Measurements from ENCODE around the gene SLC25A26.

SLC25A26 gene

GRCh38 chr3:66399529-66400232 is 178.9 kb downstream of the SLC25A26 start:
- POLR2A ChIA-PET: no interaction called here
- TF ChIP-seq, protein P1, sequence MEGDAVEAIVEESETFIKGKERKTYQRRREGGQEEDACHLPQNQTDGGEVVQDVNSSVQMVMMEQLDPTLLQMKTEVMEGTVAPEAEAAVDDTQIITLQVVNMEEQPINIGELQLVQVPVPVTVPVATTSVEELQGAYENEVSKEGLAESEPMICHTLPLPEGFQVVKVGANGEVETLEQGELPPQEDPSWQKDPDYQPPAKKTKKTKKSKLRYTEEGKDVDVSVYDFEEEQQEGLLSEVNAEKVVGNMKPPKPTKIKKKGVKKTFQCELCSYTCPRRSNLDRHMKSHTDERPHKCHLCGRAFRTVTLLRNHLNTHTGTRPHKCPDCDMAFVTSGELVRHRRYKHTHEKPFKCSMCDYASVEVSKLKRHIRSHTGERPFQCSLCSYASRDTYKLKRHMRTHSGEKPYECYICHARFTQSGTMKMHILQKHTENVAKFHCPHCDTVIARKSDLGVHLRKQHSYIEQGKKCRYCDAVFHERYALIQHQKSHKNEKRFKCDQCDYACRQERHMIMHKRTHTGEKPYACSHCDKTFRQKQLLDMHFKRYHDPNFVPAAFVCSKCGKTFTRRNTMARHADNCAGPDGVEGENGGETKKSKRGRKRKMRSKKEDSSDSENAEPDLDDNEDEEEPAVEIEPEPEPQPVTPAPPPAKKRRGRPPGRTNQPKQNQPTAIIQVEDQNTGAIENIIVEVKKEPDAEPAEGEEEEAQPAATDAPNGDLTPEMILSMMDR (IDR thresholded peaks at IDR 0.05; ENCODE audit: insufficient read depth, low read length, missing control alignments): no peak
- H3K4me3 ChIP-seq (ENCODE audit: low read depth, low read length): no peak overlapping the region
- CTCF ChIA-PET: interaction anchor here (1.2 to 10.7 kb wide), 4 partner anchors 7 to 423 kb away, joined by 4 to 143 read pairs (median 19); no protein-coding TSS in a partner anchor
- no peak for DNase-seq (ENCODE audit: low read depth, low spot score)

GRCh38 chr3:66400411-66401156 is 179.8 kb downstream of the SLC25A26 start:
- H3K4me3 ChIP-seq (ENCODE audit: low read depth, low read length): no peak overlapping the region
- ChIA-PET CTCF (interaction anchor here (1.2 to 4.2 kb wide), 9 partner anchors 9 to 422 kb away, joined by 3 to 23 read pairs (median 5); no protein-coding TSS in a partner anchor), POLR2A (no interaction called here)
- TF ChIP-seq, protein P1 (IDR thresholded peaks at IDR 0.05; ENCODE audit: insufficient read depth, low read length, missing control alignments): no peak
- no peak for DNase-seq (ENCODE audit: low read depth, low spot score)

- H3K4me3 ChIP-seq (ENCODE audit: low read depth, low read length): no peak overlapping the region
- no peak for DNase-seq (ENCODE audit: low read depth, low spot score)
- ChIA-PET CTCF (interaction anchor here (0.9 to 4.2 kb wide), 9 partner anchors 9 to 421 kb away, joined by 3 to 15 read pairs (median 5); no protein-coding TSS in a partner anchor), POLR2A (no interaction called here)
- TF ChIP-seq, protein P1 (IDR thresholded peaks at IDR 0.05; ENCODE audit: insufficient read depth, low read length, missing control alignments): no peak
These were observed 180.4 kb downstream of the SLC25A26 start for GRCh38 chr3:66401157-66401550.

DNA sequence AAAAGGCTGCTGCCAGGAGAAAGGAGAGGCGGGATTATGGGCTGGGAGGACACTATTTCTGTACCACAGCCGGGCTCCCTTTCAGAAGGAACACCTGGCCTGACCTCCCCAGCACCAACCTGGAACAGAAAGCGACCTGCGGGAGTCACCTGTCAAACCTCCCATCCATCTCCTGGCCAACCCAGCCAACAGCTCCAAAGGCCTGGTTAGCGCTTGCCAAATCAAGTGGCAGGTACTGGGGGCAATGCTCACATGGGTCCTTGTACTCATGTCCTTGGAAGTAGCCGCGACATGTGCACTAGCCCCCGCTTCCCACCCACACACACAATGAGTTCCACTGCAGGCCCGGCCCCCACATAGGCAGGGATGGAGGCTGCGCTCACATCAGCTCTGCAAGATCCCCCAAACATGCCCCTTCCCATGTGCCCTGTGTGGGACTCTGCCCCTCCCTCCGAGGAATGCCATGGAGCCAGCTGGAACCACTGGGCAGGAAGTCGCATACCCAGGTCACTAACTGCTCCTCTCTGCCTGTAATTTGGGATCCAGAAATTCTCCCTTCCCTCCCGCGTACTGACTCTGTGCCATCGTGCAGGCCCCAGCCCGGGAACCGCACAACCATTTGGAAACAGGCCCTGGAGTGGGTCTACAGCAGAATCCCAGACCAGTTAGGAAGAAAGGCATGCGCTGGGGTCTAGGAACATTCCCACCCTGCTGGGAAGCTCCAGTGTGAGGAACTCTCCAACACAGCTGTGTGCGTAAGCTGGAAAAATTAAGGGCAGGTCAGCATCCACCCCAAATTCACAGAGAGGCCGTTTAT is 181.1 kb downstream of the SLC25A26 start:
- TF ChIP-seq, protein P1 (IDR thresholded peaks at IDR 0.05; ENCODE audit: insufficient read depth, low read length, missing control alignments): no peak
- POLR2A ChIA-PET: no interaction called here
- no peak for DNase-seq (ENCODE audit: low read depth, low spot score)
- no peak overlapping the region for H3K4me3 ChIP-seq (ENCODE audit: low read depth, low read length)
- CTCF ChIA-PET: interaction anchor here (0.9 to 10.1 kb wide), 10 partner anchors 7 to 421 kb away, joined by 3 to 143 read pairs (median 5); no protein-coding TSS in a partner anchor

DNA sequence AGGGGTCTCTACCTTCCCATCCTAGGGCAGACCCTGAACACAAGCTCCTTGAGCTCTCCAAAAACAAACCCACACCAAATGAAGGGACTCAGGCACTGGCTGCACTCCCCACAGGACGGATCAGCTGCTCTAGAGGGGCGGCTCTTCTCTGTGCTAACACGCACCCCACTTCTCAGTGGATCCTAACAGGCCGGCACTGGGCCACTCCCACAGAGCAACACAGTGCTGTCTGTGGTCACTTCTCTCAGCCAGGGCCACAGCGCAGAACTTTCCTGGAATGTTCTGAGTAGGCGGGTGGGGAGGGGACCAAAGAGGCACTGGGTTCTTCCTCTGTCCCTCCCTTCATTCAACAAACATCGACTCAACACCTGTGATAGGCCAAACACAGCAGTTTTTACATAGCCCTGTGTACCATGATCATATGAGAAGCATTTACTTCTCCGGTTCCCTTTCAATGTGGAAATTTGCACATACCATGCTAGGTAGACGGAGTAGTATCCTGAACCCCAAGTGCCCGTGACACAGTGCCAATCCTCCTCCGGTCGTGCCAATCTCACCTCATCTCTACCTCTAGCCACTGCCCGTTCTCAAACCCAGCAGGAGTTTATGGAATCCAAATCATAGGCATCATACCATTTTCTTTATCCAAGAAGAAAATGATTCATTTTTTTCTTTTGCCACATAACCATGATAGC is 181.9 kb downstream of the SLC25A26 start:
- H3K4me3 ChIP-seq (ENCODE audit: low read depth, low read length): no peak overlapping the region
- ChIA-PET POLR2A (no interaction called here), CTCF (interaction anchor here (0.7 to 12.3 kb wide), 5 partner anchors 8 to 417 kb away, joined by 3 to 248 read pairs (median 15); no protein-coding TSS in a partner anchor)
- TF ChIP-seq, protein P1 (IDR thresholded peaks at IDR 0.05; ENCODE audit: insufficient read depth, low read length, missing control alignments): no peak
- DNase-seq (ENCODE audit: low read depth, low spot score): no peak
